Liver (tissue), 9 donors: ENCODE results near the gene PARD3. TPM values are rescaled to one million over a fixed set of nuclear protein-coding genes. Genes with fewer than 3 reads are reported as not detected.

Source experiments
- DNase-seq: peaks from one replicate; pipeline ENCODE4 v3.0.0-alpha.2; 2017; ENCODE audit warnings: low spot score
- H3K27ac ChIP-seq, 2 donors: one replicate each; pipeline ENCODE4 v1.7.0; 2013; ENCODE audit warnings: inconsistent platforms in 2 of 2, low read length in 2 of 2, control low read depth in 1 of 2, low read depth in 1 of 2, mild to moderate bottlenecking in 1 of 2
- H3K27me3 ChIP-seq, 4 donors: one replicate each; pipeline versions ENCODE4 v1.6.1 to v1.7.0; 2013; ENCODE audit warnings: low read length in 3 of 4, inconsistent platforms in 1 of 4, mild to moderate bottlenecking in 1 of 4, moderate library complexity in 1 of 4; ENCODE audit not compliant: control insufficient read depth in 4 of 4, insufficient read depth in 4 of 4
- H3K36me3 ChIP-seq, 4 donors: one replicate each; pipeline versions ENCODE4 v1.6.1 to v1.7.0; 2013; ENCODE audit warnings: low read length in 3 of 4, mild to moderate bottlenecking in 3 of 4, low read depth in 1 of 4, moderate library complexity in 1 of 4; ENCODE audit not compliant: control insufficient read depth in 4 of 4, insufficient read depth in 3 of 4
- H3K4me1 ChIP-seq, 4 donors: one replicate each; pipeline versions ENCODE4 v1.6.1 to v1.7.0; 2013; ENCODE audit warnings: low read length in 3 of 4, mild to moderate bottlenecking in 3 of 4, moderate library complexity in 1 of 4; ENCODE audit not compliant: control insufficient read depth in 4 of 4, insufficient read depth in 4 of 4
- H3K4me3 ChIP-seq, 3 donors: one replicate each; pipeline versions ENCODE4 v1.6.1 to v1.7.0; 2013; ENCODE audit warnings: low read length in 3 of 3, control low read depth in 1 of 3, low read depth in 1 of 3, mild to moderate bottlenecking in 1 of 3
- H3K9ac ChIP-seq, 2 donors: one replicate each; pipeline ENCODE4 v1.7.0; 2013; ENCODE audit warnings: low read length in 2 of 2, mild to moderate bottlenecking in 2 of 2, moderate library complexity in 2 of 2, control low read depth in 1 of 2, low read depth in 1 of 2
- H3K9me3 ChIP-seq, 4 donors: one replicate each; pipeline versions ENCODE4 v1.6.1 to v1.7.0; 2013; ENCODE audit warnings: low read length in 3 of 4; ENCODE audit not compliant: control insufficient read depth in 4 of 4
- ATF3 ChIP-seq: IDR thresholded peaks from 2 replicates; pipeline ENCODE4 v1.6.1; 2016; ENCODE audit warnings: antibody characterized with exemption
- CTCF ChIP-seq: fragments of 150-350 bp; IDR thresholded peaks from 2 replicates; pipeline ENCODE4 v1.5.1; 2017; ENCODE audit warnings: improper control_type of control experiment, low read depth, low read length; ENCODE audit not compliant: missing input control
- EGR1 ChIP-seq, 2 donors: IDR thresholded peaks; 2 replicates each; pipeline ENCODE4 v1.6.1; 2016 to 2018; ENCODE audit warnings: antibody characterized with exemption in 2 of 2, low read depth in 2 of 2
- FOXA1 ChIP-seq: IDR thresholded peaks from 2 replicates; pipeline ENCODE4 v1.6.1; 2016; ENCODE audit warnings: antibody characterized with exemption
- FOXA2 ChIP-seq: IDR thresholded peaks from 2 replicates; pipeline ENCODE4 v1.6.1; 2016; ENCODE audit warnings: antibody characterized with exemption
- GABPA ChIP-seq, 2 donors: IDR thresholded peaks in 1 of 2; conservative IDR thresholded peaks in 1 of 2; 2 replicates each; pipeline ENCODE4 v1.6.1; 2016; ENCODE audit warnings: antibody characterized with exemption in 2 of 2, mild to moderate bottlenecking in 1 of 2, moderate library complexity in 1 of 2
- HNF4A ChIP-seq, 2 donors: conservative IDR thresholded peaks; 2 replicates each; pipeline ENCODE4 v1.6.1; 2016; ENCODE audit warnings: antibody characterized with exemption in 2 of 2, mild to moderate bottlenecking in 2 of 2
- HNF4G ChIP-seq: IDR thresholded peaks from 2 replicates; pipeline ENCODE4 v1.6.1; 2016; ENCODE audit warnings: antibody characterized with exemption
- JUND ChIP-seq, 2 donors: IDR thresholded peaks; 2 replicates each; pipeline ENCODE4 v1.6.1; 2016; ENCODE audit warnings: antibody characterized with exemption in 2 of 2
- MAX ChIP-seq: IDR thresholded peaks from 2 replicates; pipeline ENCODE4 v1.6.1; 2016; ENCODE audit warnings: antibody characterized with exemption
- NR2F2 ChIP-seq: IDR thresholded peaks from 2 replicates; pipeline ENCODE4 v1.6.1; 2016; ENCODE audit warnings: antibody characterized with exemption
- RAD21 ChIP-seq, 2 donors: IDR thresholded peaks; 2 replicates each; pipeline ENCODE4 v1.6.1; 2016; ENCODE audit warnings: antibody characterized with exemption in 2 of 2, mild to moderate bottlenecking in 2 of 2
- REST ChIP-seq: IDR thresholded peaks from 2 replicates; pipeline ENCODE4 v1.6.1; 2016; ENCODE audit warnings: antibody characterized with exemption, mild to moderate bottlenecking
- RXRA ChIP-seq, 2 donors: IDR thresholded peaks; 2 replicates each; pipeline ENCODE4 v1.6.1; 2017 to 2018; ENCODE audit warnings: antibody characterized with exemption in 2 of 2, mild to moderate bottlenecking in 1 of 2
- TAF1 ChIP-seq: conservative IDR thresholded peaks from 2 replicates; pipeline ENCODE4 v1.6.1; 2016; ENCODE audit warnings: antibody characterized with exemption, mild to moderate bottlenecking
- YY1 ChIP-seq: IDR thresholded peaks from 2 replicates; pipeline ENCODE4 v1.6.1; 2016; ENCODE audit warnings: antibody characterized with exemption, mild to moderate bottlenecking
- ZBTB33 ChIP-seq: IDR thresholded peaks from 2 replicates; pipeline ENCODE4 v1.6.1; 2016; ENCODE audit warnings: antibody characterized with exemption
- WGBS: extraction: QIAGEN DNeasy Blood & Tissue Kit; methylation state at CpG from one replicate; pipeline ENCODE4 v1.1.7; 2013; 5-methylcytosine and 5-hydroxymethylcytosine counted together
- polyA plus RNA-seq, 2 donors: library from polyadenylated mRNA; stranded (reverse) in 1 of 2; unstranded in 1 of 2; fragments of 200-250 nt in 1 of 2; fragments of >200 nt in 1 of 2; fragmentation: Nextera tagmentation in 1 of 2; extraction: Ambion mirVana in 1 of 2; gene quantifications; one replicate each; pipeline versions ENCODE4 v1.2.1 to v1.2.3, GENCODE V29; 2013 to 2015
- total RNA-seq, 2 donors: library from RNA; depleted of rRNA; stranded (reverse); fragments of >200 nt; gene quantifications; one replicate each; pipeline ENCODE4 v1.2.3, GENCODE V29; 2014
- donor health status: healthy.
- donor health status: healthy.
- donor health status: healthy.
- donor health status: healthy.
- donor health status: healthy.

PARD3 gene
- total and polyA plus RNA-seq, 4 donors, result 12.3 to 43.8 (median 13.5) TPM

- no peaks in the 10 kb centered on the region for H3K36me3 ChIP-seq
- H3K27me3 ChIP-seq, result no peaks in the 10 kb centered on the region
Observed at GRCh38 chr10:34094961-34095360, 720.1 kb downstream of the PARD3 start.

GRCh38 chr10:34094146-34094696 is 720.9 kb downstream of the PARD3 start:
- no peak overlapping the region for H3K4me3 ChIP-seq
- no peak for DNase-seq
- WGBS, result 95% methylated on average over 7 of the region's 7 CpGs
- peaks cover 0 to 5% (median 1%) of the 10 kb centered on the region in 4 donors for H3K9me3 ChIP-seq
- no peak overlapping the region for H3K27ac ChIP-seq
- H3K4me1 ChIP-seq, result no peaks in the 10 kb centered on the region
- H3K9ac ChIP-seq, result no peak overlapping the region
- H3K27me3 ChIP-seq, result no peaks in the 10 kb centered on the region
- no peaks in the 10 kb centered on the region for H3K36me3 ChIP-seq
- TF ChIP-seq REST, result no peak
- no peak for TF ChIP-seq YY1
- no peak for TF ChIP-seq FOXA1
- no peak for TF ChIP-seq CTCF
- no peak for TF ChIP-seq ATF3
- no peak for TF ChIP-seq HNF4A (conservative IDR thresholded peaks at IDR 0.05)
- no peak for TF ChIP-seq FOXA2
- TF ChIP-seq MAX, result no peak
- TF ChIP-seq NR2F2, result no peak
- TF ChIP-seq GABPA (IDR thresholded peaks at IDR 0.05 in 1 of 2, conservative IDR thresholded peaks at IDR 0.05 in 1 of 2), result no peak
- TF ChIP-seq EGR1 (IDR thresholded peaks at IDR 0.05; ENCODE audit: low read depth in 2 of 2), result no peak
- no peak for TF ChIP-seq HNF4G
- TF ChIP-seq TAF1, result no peak
- TF ChIP-seq RXRA (IDR thresholded peaks at IDR 0.05), result no peak
- TF ChIP-seq JUND (IDR thresholded peaks at IDR 0.05), result no peak
- TF ChIP-seq ZBTB33, result no peak

More at GRCh38 chr10:34094961-34095360, 720.1 kb downstream of the PARD3 start:
- H3K9ac ChIP-seq, result no peak overlapping the region
- H3K9me3 ChIP-seq, result peaks cover 0 to 5% (median 3%) of the 10 kb centered on the region in 4 donors
- no peak overlapping the region for H3K4me3 ChIP-seq
- no peak overlapping the region for H3K27ac ChIP-seq
- DNase-seq, result no peak
- no peaks in the 10 kb centered on the region for H3K4me1 ChIP-seq
- no peak for TF ChIP-seq MAX
- TF ChIP-seq GABPA (IDR thresholded peaks at IDR 0.05 in 1 of 2, conservative IDR thresholded peaks at IDR 0.05 in 1 of 2), result no peak
- TF ChIP-seq FOXA2, result no peak
- TF ChIP-seq NR2F2, result no peak
- no peak for TF ChIP-seq YY1
- no peak for TF ChIP-seq RAD21 (IDR thresholded peaks at IDR 0.05)
